ENCODE results near the gene GP1BA.

Gene GP1BA

GRCh38 chr17:4945944-4946280, 13.8 kb downstream of the GP1BA start:
- TF ChIP-seq CTCF (IDR thresholded peaks at IDR 0.05; ENCODE audit: insufficient read depth, low read length, poor library complexity, severe bottlenecking), result no peak
- DNase-seq (ENCODE audit: extremely low read depth, insufficient read length), result no peak
- Histone ChIP-seq H3K27me3 (replicated peaks; ENCODE audit: control insufficient read depth, insufficient read depth, low read length) (no peaks in the 10 kb centered on the region), H3K36me3 (ENCODE audit: control insufficient read depth, insufficient read depth, low read length) (peaks cover 24% of the 10 kb centered on the region), H3K4me3 (replicated peaks; ENCODE audit: low read depth, low read length) (peak overlapping the region; percentile 100)

- H3K36me3 ChIP-seq (ENCODE audit: control insufficient read depth, insufficient read depth, low read length), result peaks cover 24% of the 10 kb centered on the region
- no peak for DNase-seq (ENCODE audit: extremely low read depth, insufficient read length)
- TF ChIP-seq CTCF (IDR thresholded peaks at IDR 0.05; ENCODE audit: insufficient read depth, low read length, poor library complexity, severe bottlenecking), result no peak
- H3K4me3 ChIP-seq (replicated peaks; ENCODE audit: low read depth, low read length), result peak overlapping the region; percentile 100
- no peaks in the 10 kb centered on the region for H3K27me3 ChIP-seq (replicated peaks; ENCODE audit: control insufficient read depth, insufficient read depth, low read length)
Observed at GRCh38 chr17:4946312-4946976, 14.4 kb downstream of the GP1BA start.

GRCh38 chr17:4947010-4947410, 14.9 kb downstream of the GP1BA start:
- peak overlapping the region; percentile 100 for H3K4me3 ChIP-seq (replicated peaks; ENCODE audit: low read depth, low read length)
- H3K27me3 ChIP-seq (replicated peaks; ENCODE audit: control insufficient read depth, insufficient read depth, low read length), result no peaks in the 10 kb centered on the region
- no peak for TF ChIP-seq CTCF (IDR thresholded peaks at IDR 0.05; ENCODE audit: insufficient read depth, low read length, poor library complexity, severe bottlenecking)
- peaks cover 24% of the 10 kb centered on the region for H3K36me3 ChIP-seq (ENCODE audit: control insufficient read depth, insufficient read depth, low read length)
- no peak for DNase-seq (ENCODE audit: extremely low read depth, insufficient read length)

- no peak for TF ChIP-seq CTCF (IDR thresholded peaks at IDR 0.05; ENCODE audit: insufficient read depth, low read length, poor library complexity, severe bottlenecking)
- peak; percentile 83 for DNase-seq (ENCODE audit: extremely low read depth, insufficient read length)
Observed at GRCh38 chr17:4947411-4948165, 15.5 kb downstream of the GP1BA start.

GRCh38 chr17:4948166-4948930, 16.3 kb downstream of the GP1BA start, which contains the start of gene PFN1:
Gene PFN1 (minus strand): TSS chr17:4948530. CDS start chr17:4948394, 136 bp downstream.
- Histone ChIP-seq H3K36me3 (ENCODE audit: control insufficient read depth, insufficient read depth, low read length) (peaks cover 21% of the 10 kb centered on the region), H3K27me3 (replicated peaks; ENCODE audit: control insufficient read depth, insufficient read depth, low read length) (no peaks in the 10 kb centered on the region), H3K4me3 (replicated peaks; ENCODE audit: low read depth, low read length) (peak within 1 kb of the TSS; percentile 100)
- peak; percentile 91 for DNase-seq (ENCODE audit: extremely low read depth, insufficient read length)
- no peak for TF ChIP-seq CTCF (IDR thresholded peaks at IDR 0.05; ENCODE audit: insufficient read depth, low read length, poor library complexity, severe bottlenecking)

More at GRCh38 chr17:4947411-4948165, 15.5 kb downstream of the GP1BA start:
- no peaks in the 10 kb centered on the region for H3K27me3 ChIP-seq (replicated peaks; ENCODE audit: control insufficient read depth, insufficient read depth, low read length)
- H3K36me3 ChIP-seq (ENCODE audit: control insufficient read depth, insufficient read depth, low read length), result peaks cover 24% of the 10 kb centered on the region
- peak overlapping the region; percentile 100 for H3K4me3 ChIP-seq (replicated peaks; ENCODE audit: low read depth, low read length)

Data from GM06990 (cell line).